Mucosa of descending colon (tissue), 3 donors: ENCODE results near the gene PEF1. TPM values are rescaled to one million over a fixed set of nuclear protein-coding genes. Genes with fewer than 3 reads are reported as not detected.

ENCODE experiments used
- ATAC-seq: fragments of 200-7000 bp; cut with Tn5 transposase; one replicate; pipeline ENCODE4 v1.9.1; 2020; ENCODE audit warnings: mild to moderate bottlenecking, moderate library complexity
- DNase-seq, 3 donors: peaks; one replicate each; pipeline ENCODE4 v3.0.0-alpha.2; 2020
- H3K36me3 ChIP-seq: fragments of 200-600 bp; one replicate; pipeline ENCODE4 v1.8.0; 2021; ENCODE audit warnings: low read depth, mild to moderate bottlenecking
- H3K4me1 ChIP-seq: fragments of 200-600 bp; one replicate; pipeline ENCODE4 v1.8.0; 2021; ENCODE audit warnings: low read depth, mild to moderate bottlenecking
- H3K4me3 ChIP-seq: fragments of 200-600 bp; one replicate; pipeline ENCODE4 v1.8.0; 2021; ENCODE audit warnings: mild to moderate bottlenecking
- H3K9me3 ChIP-seq: fragments of 200-600 bp; one replicate; pipeline ENCODE4 v1.8.0; 2021; ENCODE audit warnings: mild to moderate bottlenecking
- CTCF ChIP-seq: fragments of 200-600 bp; IDR thresholded peaks from one replicate; pipeline ENCODE4 v1.8.0; 2022; ENCODE audit warnings: antibody characterized with exemption, mild to moderate bottlenecking
- intact Hi-C, 2 donors: fragments of 100-400 bp; cut with DNase I in 1 of 2; cut with micrococcal nuclease in 1 of 2; formaldehyde crosslinking; loops; one replicate each; pipeline versions ENCODE4 v1.11.0 to v1.11.1; 2022; cut with DNase I, micrococcal nuclease
- total RNA-seq, 3 donors: library from RNA; stranded (reverse); fragmentation: NEBNext Ultra II Directional in 2 of 3; extraction: Animal tissue kit (Norgen Biotek cat#: 25700) in 2 of 3; gene quantifications; one replicate each; pipeline versions ENCODE4 v1.2.1 to v1.2.4, GENCODE V29; 2021 to 2023
- donor health status: DM: no; HTN: no; CAD: no; lungs with moderate emphysema.
- donor health status: DM: no; HTN: no; CAD: no.
- donor health status: DM: no; HTN: yes; CAD: no.

PEF1 gene
- total RNA-seq, 3 donors from 2014 or later, result 47.5 to 54.5 (median 52.9) TPM

- DNase-seq, result no peak
- ATAC-seq, result no peak
- TF ChIP-seq CTCF, result no peak
- Histone ChIP-seq H3K9me3 (no peaks in the 10 kb centered on the region), H3K4me3 (no peak overlapping the region), H3K4me1 (peaks cover 4% of the 10 kb centered on the region), H3K36me3 (no peaks in the 10 kb centered on the region)
- intact Hi-C loops, result no loop called here
These were observed 4.1 kb upstream of the PEF1 start for GRCh38 chr1:31648641-31649357.

- no peaks in the 10 kb centered on the region for H3K9me3 ChIP-seq
- no peak overlapping the region for H3K4me3 ChIP-seq
- no peak for TF ChIP-seq CTCF
- no peaks in the 10 kb centered on the region for H3K36me3 ChIP-seq
- H3K4me1 ChIP-seq, result peaks cover 10% of the 10 kb centered on the region
- ATAC-seq (no peak), DNase-seq (no peak)
- intact Hi-C loops, result no loop called here
These were observed 3.5 kb upstream of the PEF1 start for GRCh38 chr1:31648190-31648589.

GRCh38 chr1:31647106-31647505 lies 2.4 kb upstream of the PEF1 start:
- TF ChIP-seq CTCF, result no peak
- Histone ChIP-seq H3K9me3 (no peaks in the 10 kb centered on the region), H3K4me1 (peaks cover 10% of the 10 kb centered on the region), H3K4me3 (no peak overlapping the region), H3K36me3 (no peaks in the 10 kb centered on the region)
- intact Hi-C loops, result no loop called here
- no peak for DNase-seq
- no peak for ATAC-seq

- Histone ChIP-seq H3K4me3 (no peak overlapping the region), H3K4me1 (peaks cover 10% of the 10 kb centered on the region), H3K36me3 (no peaks in the 10 kb centered on the region), H3K9me3 (no peaks in the 10 kb centered on the region)
- TF ChIP-seq CTCF, result no peak
- DNase-seq, result no peak
- intact Hi-C loops, result no loop called here
- no peak for ATAC-seq
These were observed 1.7 kb upstream of the PEF1 start for GRCh38 chr1:31646259-31646960.

- intact Hi-C loops, result no loop called here
- no peak for TF ChIP-seq CTCF
- Histone ChIP-seq H3K36me3 (no peaks in the 10 kb centered on the region), H3K4me1 (peaks cover 10% of the 10 kb centered on the region), H3K9me3 (no peaks in the 10 kb centered on the region), H3K4me3 (peak overlapping the region; percentile 58)
- ATAC-seq (no peak), DNase-seq (no peak)
These were observed 545 bp upstream of the PEF1 start for GRCh38 chr1:31645274-31645568.
